ENCODE data around the gene NUDT2. TPM values are rescaled to one million over a fixed set of nuclear protein-coding genes. Genes with fewer than 3 reads are reported as not detected.
"Not testable (repeated sequence)": the region's sequence is repeated elsewhere in the genome, so short reads cannot be mapped to it uniquely, and the experiment has no call there.

NUDT2 gene
- total and polyA plus RNA-seq, 2 donors (not counting 1 experiment from before 2014, with no cell fraction given), result 47.1 to 50.8 TPM

DNA sequence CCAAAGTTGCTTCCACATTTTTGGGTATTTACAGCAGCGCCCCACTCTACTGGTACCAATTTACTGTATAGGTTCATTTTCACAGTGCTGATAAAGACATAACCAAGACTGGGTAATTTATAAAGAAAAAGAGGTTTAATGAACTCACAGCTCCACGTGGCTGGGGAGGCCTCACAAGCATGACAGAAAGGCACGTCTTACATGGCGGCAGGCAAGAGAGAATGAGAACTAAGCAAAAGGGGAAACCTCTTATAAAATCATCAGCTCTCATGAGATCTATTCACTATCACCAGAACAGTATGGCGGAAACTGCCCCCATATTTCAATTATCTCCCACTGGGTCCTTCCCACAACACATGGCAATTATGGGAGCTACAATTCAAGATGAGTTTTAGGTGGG is 39.4 kb downstream of the NUDT2 start:
- H3K4me2 ChIP-seq (ENCODE audit: extremely low read depth, insufficient read depth, low read length), result not testable (repeated sequence)

DNA sequence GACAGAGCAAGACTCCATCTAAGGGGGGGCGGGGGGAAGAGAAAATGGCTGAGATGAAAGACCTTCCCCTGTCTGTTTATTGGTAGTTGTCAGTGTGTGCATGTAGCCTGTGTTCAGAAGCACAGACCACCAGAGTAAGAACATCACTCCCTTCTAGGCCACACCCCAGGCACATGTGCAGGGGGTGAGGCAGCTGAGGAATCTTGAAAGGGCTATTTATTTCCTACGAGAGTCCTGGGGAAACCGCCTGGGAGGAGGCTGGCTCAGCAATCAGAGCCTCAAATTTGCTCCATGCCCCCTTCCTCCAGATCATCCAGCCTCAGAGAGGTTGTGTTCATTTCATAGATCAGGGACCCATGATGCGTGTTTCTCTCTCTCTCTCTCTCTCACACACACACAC is 40.3 kb downstream of the NUDT2 start:
- no peak overlapping the region for H3K27ac ChIP-seq (ENCODE audit: insufficient read depth, low read length)
- H3K79me2 ChIP-seq (ENCODE audit: control insufficient read depth, insufficient read depth, low read length), result no peaks in the 10 kb centered on the region
- no peak overlapping the region for H3K4me2 ChIP-seq (ENCODE audit: extremely low read depth, insufficient read depth, low read length)
- TF ChIP-seq CTCF (conservative IDR thresholded peaks at IDR 0.05 in 1 of 2, IDR thresholded peaks at IDR 0.05 in 1 of 2; ENCODE audit: low read depth in 1 of 2, low read length in 2 of 2) (no peak), EZH2 (IDR thresholded peaks at IDR 0.05; ENCODE audit: low read length, missing control alignments) (no peak)
- no peak overlapping the region for H2AFZ ChIP-seq (ENCODE audit: low read length)
- no peak overlapping the region for H3K9ac ChIP-seq (ENCODE audit: insufficient read depth, low read length)
- no peaks in the 10 kb centered on the region for H4K20me1 ChIP-seq (ENCODE audit: control insufficient read depth, extremely low read depth, insufficient read depth, low read length)
- no peaks in the 10 kb centered on the region for H3K9me3 ChIP-seq (ENCODE audit: control insufficient read depth, insufficient read depth, low read depth, low read length)
- H3K4me3 ChIP-seq (replicated peaks in 1 of 4; ENCODE audit: control extremely low read depth in 1 of 4, insufficient read depth in 1 of 4, low read depth in 3 of 4, low read length in 4 of 4), result no peak overlapping the region
- DNase-seq (ENCODE audit: low read depth in 2 of 2), result no peak
- H3K4me1 ChIP-seq (ENCODE audit: control insufficient read depth, extremely low read depth, insufficient read depth, low read length), result no peaks in the 10 kb centered on the region
- H3K27me3 ChIP-seq (ENCODE audit: control insufficient read depth, insufficient read depth, low read length), result peaks cover 13% of the 10 kb centered on the region
- no peaks in the 10 kb centered on the region for H3K36me3 ChIP-seq (ENCODE audit: control insufficient read depth, insufficient read depth, low read length)

More for the DNA sequence above, 39.4 kb downstream of the NUDT2 start:
- not testable (repeated sequence) for H3K36me3 ChIP-seq (ENCODE audit: control insufficient read depth, insufficient read depth, low read length); H3K4me1 ChIP-seq (ENCODE audit: control insufficient read depth, extremely low read depth, insufficient read depth, low read length); H3K79me2 ChIP-seq (ENCODE audit: control insufficient read depth, insufficient read depth, low read length); H3K4me3 ChIP-seq (replicated peaks in 1 of 4; ENCODE audit: control extremely low read depth in 1 of 4, insufficient read depth in 1 of 4, low read depth in 3 of 4, low read length in 4 of 4); DNase-seq (ENCODE audit: low read depth in 2 of 2); H3K27ac ChIP-seq (ENCODE audit: insufficient read depth, low read length); H3K9ac ChIP-seq (ENCODE audit: insufficient read depth, low read length); H4K20me1 ChIP-seq (ENCODE audit: control insufficient read depth, extremely low read depth, insufficient read depth, low read length); H2AFZ ChIP-seq (ENCODE audit: low read length); H3K9me3 ChIP-seq (ENCODE audit: control insufficient read depth, insufficient read depth, low read depth, low read length)
- H3K27me3 ChIP-seq (ENCODE audit: control insufficient read depth, insufficient read depth, low read length), result peaks cover 13% of the 10 kb centered on the region

- Histone ChIP-seq H2AFZ (ENCODE audit: low read length) (no peak overlapping the region), H3K4me3 (replicated peaks in 1 of 4; ENCODE audit: control extremely low read depth in 1 of 4, insufficient read depth in 1 of 4, low read depth in 3 of 4, low read length in 4 of 4) (no peak overlapping the region), H3K4me2 (ENCODE audit: extremely low read depth, insufficient read depth, low read length) (no peak overlapping the region), H3K4me1 (ENCODE audit: control insufficient read depth, extremely low read depth, insufficient read depth, low read length) (no peaks in the 10 kb centered on the region), H3K27me3 (ENCODE audit: control insufficient read depth, insufficient read depth, low read length) (peaks cover 17% of the 10 kb centered on the region), H3K36me3 (ENCODE audit: control insufficient read depth, insufficient read depth, low read length) (no peaks in the 10 kb centered on the region), H3K9ac (ENCODE audit: insufficient read depth, low read length) (no peak overlapping the region), H3K9me3 (ENCODE audit: control insufficient read depth, insufficient read depth, low read depth, low read length) (no peaks in the 10 kb centered on the region), H3K79me2 (ENCODE audit: control insufficient read depth, insufficient read depth, low read length) (no peaks in the 10 kb centered on the region), H3K27ac (ENCODE audit: insufficient read depth, low read length) (no peak overlapping the region), H4K20me1 (ENCODE audit: control insufficient read depth, extremely low read depth, insufficient read depth, low read length) (no peaks in the 10 kb centered on the region)
- no peak for DNase-seq (ENCODE audit: low read depth in 2 of 2)
- no peak for TF ChIP-seq CTCF (conservative IDR thresholded peaks at IDR 0.05 in 1 of 2, IDR thresholded peaks at IDR 0.05 in 1 of 2; ENCODE audit: low read depth in 1 of 2, low read length in 2 of 2)
- TF ChIP-seq EZH2 (IDR thresholded peaks at IDR 0.05; ENCODE audit: low read length, missing control alignments), result no peak
Observed at GRCh38 chr9:34370335-34370969, 41.1 kb downstream of the NUDT2 start.

Data from fibroblast of lung (primary cell).